Uterus (tissue), 4 donors: ENCODE data around the gene UBA52. TPM values are rescaled to one million over a fixed set of nuclear protein-coding genes. Genes with fewer than 3 reads are reported as not detected.
"Not testable (repeated sequence)": the region's sequence is repeated elsewhere in the genome, so short reads cannot be mapped to it uniquely, and the experiment has no call there.

Source experiments
- DNase-seq, 2 donors: peaks; one replicate each; pipeline ENCODE4 v3.0.0-alpha.2; 2019 to 2020
- H3K27ac ChIP-seq, 2 donors: fragments of 200-600 bp; sonication (generic); 1 replicate in 1 of 2; 2 replicates in 1 of 2; pipeline ENCODE4 v1.5.1; 2016 to 2018
- H3K27me3 ChIP-seq, 2 donors: fragments of 200-600 bp; sonication (generic); one replicate each; pipeline ENCODE4 v1.5.1; 2018 to 2019; ENCODE audit warnings: control low read depth in 1 of 2
- H3K36me3 ChIP-seq, 2 donors: fragments of 200-600 bp; sonication (generic); one replicate each; pipeline ENCODE4 v1.5.1; 2019; ENCODE audit warnings: control low read depth in 1 of 2
- H3K4me1 ChIP-seq, 2 donors: fragments of 200-600 bp; sonication (generic); one replicate each; pipeline ENCODE4 v1.5.1; 2018 to 2019; ENCODE audit warnings: control low read depth in 1 of 2
- H3K4me3 ChIP-seq, 2 donors: fragments of 200-600 bp; sonication (generic); 1 replicate in 1 of 2; 2 replicates in 1 of 2; pipeline ENCODE4 v1.5.1; 2018 to 2019; ENCODE audit warnings: mild to moderate bottlenecking in 1 of 2
- H3K9me3 ChIP-seq, 2 donors: fragments of 200-600 bp; sonication (generic); one replicate each; pipeline ENCODE4 v1.5.1; 2019; ENCODE audit warnings: control low read depth in 1 of 2
- POLR2A ChIP-seq, 2 donors: fragments of 450-650 bp; IDR thresholded peaks; one replicate each; pipeline ENCODE4 v1.6.1; 2016; ENCODE audit warnings: antibody characterized with exemption in 2 of 2, mild to moderate bottlenecking in 1 of 2, moderate library complexity in 1 of 2
- intact Hi-C: fragments of 100-400 bp; cut with DNase I; formaldehyde crosslinking; loops from one replicate; pipeline ENCODE4 v1.15.1; 2023; ENCODE audit warnings: low total_unique reads
- total RNA-seq, 4 donors: library from RNA; depleted of rRNA in 3 of 4; stranded (reverse); fragments of >200 nt in 3 of 4; gene quantifications; one replicate each; pipeline versions ENCODE4 v1.1.0 to v1.2.4, GENCODE V29; 2014 to 2023
- TF ChIP-seq, protein P1 (sequence below), 4 experiments: fragments of 200-600 bp in 2 of 4; fragments of 450-650 bp in 2 of 4; sonication (generic) in 2 of 4; IDR thresholded peaks; one replicate each; pipeline ENCODE4 v1.5.1; 2016 to 2019; ENCODE audit warnings: antibody characterized with exemption in 4 of 4, mild to moderate bottlenecking in 2 of 4, moderate library complexity in 1 of 4
- donor health status: DM: yes; HTN: yes; CAD: no.

Gene UBA52
- total RNA-seq, 4 donors from 2014 or later = 295 to 1,369 (median 721) TPM

DNA sequence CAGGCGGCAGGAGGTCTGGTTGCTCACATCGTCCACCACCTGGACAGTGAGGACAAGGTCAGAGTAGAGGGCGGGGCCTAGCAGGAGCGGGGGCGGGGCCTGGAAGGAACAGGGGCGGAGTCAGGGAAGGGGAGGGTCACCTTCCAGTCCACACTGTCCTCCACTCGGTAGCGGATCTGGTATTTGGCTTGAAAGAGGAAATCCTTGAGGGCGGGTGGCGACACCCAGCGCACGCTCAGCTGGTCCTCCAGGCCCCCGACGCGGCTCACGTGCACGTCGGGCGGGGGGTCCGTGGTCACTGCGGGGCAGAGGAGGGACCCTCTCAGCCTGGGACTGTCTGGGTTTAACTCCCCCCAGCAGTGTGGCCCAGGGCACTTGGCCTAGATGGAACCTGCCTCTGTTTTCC, 25.1 kb downstream of the UBA52 start:
- no peak for TF ChIP-seq POLR2A (IDR thresholded peaks at IDR 0.05)
- TF ChIP-seq, protein P1, sequence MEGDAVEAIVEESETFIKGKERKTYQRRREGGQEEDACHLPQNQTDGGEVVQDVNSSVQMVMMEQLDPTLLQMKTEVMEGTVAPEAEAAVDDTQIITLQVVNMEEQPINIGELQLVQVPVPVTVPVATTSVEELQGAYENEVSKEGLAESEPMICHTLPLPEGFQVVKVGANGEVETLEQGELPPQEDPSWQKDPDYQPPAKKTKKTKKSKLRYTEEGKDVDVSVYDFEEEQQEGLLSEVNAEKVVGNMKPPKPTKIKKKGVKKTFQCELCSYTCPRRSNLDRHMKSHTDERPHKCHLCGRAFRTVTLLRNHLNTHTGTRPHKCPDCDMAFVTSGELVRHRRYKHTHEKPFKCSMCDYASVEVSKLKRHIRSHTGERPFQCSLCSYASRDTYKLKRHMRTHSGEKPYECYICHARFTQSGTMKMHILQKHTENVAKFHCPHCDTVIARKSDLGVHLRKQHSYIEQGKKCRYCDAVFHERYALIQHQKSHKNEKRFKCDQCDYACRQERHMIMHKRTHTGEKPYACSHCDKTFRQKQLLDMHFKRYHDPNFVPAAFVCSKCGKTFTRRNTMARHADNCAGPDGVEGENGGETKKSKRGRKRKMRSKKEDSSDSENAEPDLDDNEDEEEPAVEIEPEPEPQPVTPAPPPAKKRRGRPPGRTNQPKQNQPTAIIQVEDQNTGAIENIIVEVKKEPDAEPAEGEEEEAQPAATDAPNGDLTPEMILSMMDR (IDR thresholded peaks at IDR 0.05) = no peak
- H3K4me1 ChIP-seq = peaks cover 4 to 12% of the 10 kb centered on the region in 2 donors
- H3K27ac ChIP-seq = no peak overlapping the region
- DNase-seq = peak; percentile 41 to 43
- no peaks in the 10 kb centered on the region for H3K9me3 ChIP-seq
- H3K36me3 ChIP-seq = no peaks in the 10 kb centered on the region
- peaks cover 2 to 9% of the 10 kb centered on the region in 2 donors for H3K27me3 ChIP-seq
- H3K4me3 ChIP-seq = no peak overlapping the region
- intact Hi-C loops = no loop called here

DNA sequence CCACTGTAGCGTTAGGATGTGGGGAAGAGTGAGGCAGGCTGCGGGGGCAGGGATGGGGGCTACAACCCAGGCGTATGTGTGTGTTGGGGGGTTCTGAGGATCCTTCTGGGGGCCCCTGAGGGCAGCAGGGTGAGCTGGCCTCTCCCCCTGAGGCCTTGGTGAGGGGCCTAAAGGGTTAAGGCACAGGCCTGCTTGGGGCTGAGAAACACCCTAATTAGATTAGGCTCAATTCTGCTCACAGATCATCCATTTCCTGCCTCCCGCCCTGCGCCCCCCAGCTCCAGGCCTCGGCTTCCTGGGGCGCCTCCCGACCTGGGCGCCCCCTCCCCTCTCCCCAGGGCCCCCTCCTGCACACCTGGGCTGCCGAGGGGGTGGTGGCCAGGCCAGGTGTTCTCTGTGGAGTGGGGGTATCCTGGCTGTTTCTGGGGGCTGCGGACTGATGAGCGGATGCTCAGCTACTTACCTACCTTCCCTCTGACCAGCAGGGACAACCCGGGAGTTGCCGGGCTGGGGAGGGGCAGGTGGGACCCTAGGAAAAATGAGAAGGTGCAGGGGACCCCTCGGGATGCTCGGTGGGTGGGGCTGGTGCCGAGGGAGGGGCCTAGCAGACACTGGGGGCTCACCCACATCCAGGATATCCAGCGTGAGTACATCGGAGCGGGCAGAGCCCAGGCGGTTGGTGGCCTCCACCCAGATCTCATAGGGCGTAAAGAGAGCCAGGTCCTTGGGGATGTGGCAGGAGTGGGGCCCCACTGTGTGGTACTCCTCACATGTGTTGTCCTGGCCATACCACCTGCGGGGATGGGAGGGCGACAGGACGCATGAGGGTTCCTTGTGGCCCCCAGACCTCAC, 26.4 kb downstream of the UBA52 start:
- intact Hi-C loops = no loop called here
- DNase-seq = no peak
- peaks cover 2 to 9% of the 10 kb centered on the region in 2 donors for H3K27me3 ChIP-seq

DNA sequence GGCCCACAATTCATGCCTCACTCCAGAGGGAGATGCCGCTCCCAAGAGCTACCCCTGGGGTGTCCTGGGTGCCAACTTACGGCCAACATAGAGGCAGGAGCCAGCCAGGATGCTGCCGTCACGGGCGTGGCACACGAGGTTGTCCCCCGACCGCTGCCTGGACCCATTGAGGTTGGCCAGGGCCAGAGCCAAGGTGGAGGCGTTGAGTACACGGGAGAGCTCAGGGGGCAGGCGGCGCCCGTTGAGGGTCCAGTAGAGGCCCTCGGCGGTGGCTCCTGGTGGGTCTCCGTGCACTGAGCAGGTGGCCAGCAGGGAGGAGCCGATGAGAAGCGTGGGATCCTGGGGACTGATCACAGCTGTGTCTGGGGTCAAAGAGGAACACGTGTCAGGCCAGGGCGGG, 27.8 kb downstream of the UBA52 start:
- Histone ChIP-seq H3K4me1 (peaks cover 4 to 17% of the 10 kb centered on the region in 2 donors), H3K27me3 (peaks cover 9% of the 10 kb centered on the region in 2 donors), H3K9me3 (no peaks in the 10 kb centered on the region), H3K4me3 (no peak overlapping the region), H3K36me3 (no peaks in the 10 kb centered on the region), H3K27ac (no peak overlapping the region)
- TF ChIP-seq, protein P1 (IDR thresholded peaks at IDR 0.05) = no peak
- TF ChIP-seq POLR2A (IDR thresholded peaks at IDR 0.05) = no peak
- intact Hi-C loops = no loop called here
- DNase-seq = no peak

More for the DNA sequence above, 26.4 kb downstream of the UBA52 start:
- Histone ChIP-seq H3K4me1 (peaks cover 4 to 12% of the 10 kb centered on the region in 2 donors), H3K4me3 (no peak overlapping the region), H3K27ac (no peak overlapping the region), H3K36me3 (no peaks in the 10 kb centered on the region), H3K9me3 (no peaks in the 10 kb centered on the region)
- TF ChIP-seq POLR2A (IDR thresholded peaks at IDR 0.05) = no peak
- TF ChIP-seq, protein P1 (IDR thresholded peaks at IDR 0.05) = no peak

DNA sequence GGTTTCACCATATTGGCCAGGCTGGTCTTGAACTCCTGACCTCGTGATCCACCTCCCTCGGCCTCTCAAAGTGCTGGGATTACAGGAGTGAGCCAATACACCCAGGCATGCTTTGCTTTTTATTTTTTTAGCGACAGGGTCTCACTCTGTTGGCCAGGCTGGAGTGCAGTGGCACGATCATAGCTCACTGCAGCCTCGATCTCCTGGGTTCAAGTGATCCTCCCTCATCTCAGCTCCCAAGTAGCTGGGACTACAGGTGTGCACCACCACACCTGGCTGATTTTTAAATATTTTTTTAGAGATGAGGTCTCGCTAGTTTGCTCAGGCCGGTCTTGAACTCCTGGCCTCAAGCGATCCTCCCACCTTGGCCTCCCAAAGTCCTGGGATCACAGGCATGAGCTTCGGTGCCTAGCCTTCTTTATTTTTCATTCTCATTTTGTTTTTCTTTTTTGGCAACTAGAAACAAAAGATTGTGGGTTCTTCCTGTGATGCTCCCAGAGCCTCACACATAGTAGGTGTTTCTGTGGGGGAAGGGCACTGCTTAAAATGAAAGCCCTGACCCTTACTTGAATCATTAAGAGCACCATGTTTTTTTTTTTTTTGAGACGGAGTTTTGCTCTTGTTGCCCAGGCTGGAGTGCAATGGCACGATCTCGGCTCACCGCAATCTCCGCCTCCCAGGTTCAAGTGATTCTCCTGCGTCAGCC, 29.2 kb downstream of the UBA52 start:
- DNase-seq, H3K4me1 ChIP-seq, intact Hi-C loops, H3K27ac ChIP-seq, H3K4me3 ChIP-seq, H3K9me3 ChIP-seq, H3K36me3 ChIP-seq: not testable (repeated sequence)
- H3K27me3 ChIP-seq = peaks cover 9 to 21% of the 10 kb centered on the region in 2 donors

DNA sequence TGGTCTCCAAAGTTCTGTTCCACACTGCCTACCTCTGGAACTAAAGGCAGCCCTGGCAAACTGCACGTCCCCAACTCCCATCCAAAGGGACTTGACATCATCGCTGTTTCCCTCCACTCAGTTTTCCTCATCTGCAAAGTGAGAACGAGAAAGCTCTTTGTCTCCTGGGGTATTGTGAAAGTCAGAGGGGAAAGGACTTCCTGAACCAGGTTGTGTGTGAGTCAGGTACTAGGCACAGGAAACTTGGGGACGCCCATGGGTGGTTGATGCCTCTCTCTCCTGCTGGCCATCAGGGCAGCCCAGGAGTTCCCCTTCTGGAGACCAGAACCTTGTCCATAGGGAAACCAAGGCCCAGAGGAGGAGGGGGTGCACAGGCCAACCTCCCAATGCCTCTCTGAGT, 30.2 kb downstream of the UBA52 start:
- peaks cover 0 to 8% of the 10 kb centered on the region in 2 donors for H3K4me1 ChIP-seq
- DNase-seq = no peak
- TF ChIP-seq, protein P1 (IDR thresholded peaks at IDR 0.05) = no peak
- no peak for TF ChIP-seq POLR2A (IDR thresholded peaks at IDR 0.05)
- H3K27me3 ChIP-seq = peaks cover 9 to 26% of the 10 kb centered on the region in 2 donors
- no peaks in the 10 kb centered on the region for H3K36me3 ChIP-seq
- no peaks in the 10 kb centered on the region for H3K9me3 ChIP-seq
- no peak overlapping the region for H3K4me3 ChIP-seq
- intact Hi-C loops = no loop called here
- H3K27ac ChIP-seq = no peak overlapping the region
